ENCODE data around the gene OSBPL6. TPM values are rescaled to one million over a fixed set of nuclear protein-coding genes. Genes with fewer than 3 reads are reported as not detected.

OSBPL6 gene
- total RNA-seq, 1 donor from 2014 or later = 6.9 TPM

DNA sequence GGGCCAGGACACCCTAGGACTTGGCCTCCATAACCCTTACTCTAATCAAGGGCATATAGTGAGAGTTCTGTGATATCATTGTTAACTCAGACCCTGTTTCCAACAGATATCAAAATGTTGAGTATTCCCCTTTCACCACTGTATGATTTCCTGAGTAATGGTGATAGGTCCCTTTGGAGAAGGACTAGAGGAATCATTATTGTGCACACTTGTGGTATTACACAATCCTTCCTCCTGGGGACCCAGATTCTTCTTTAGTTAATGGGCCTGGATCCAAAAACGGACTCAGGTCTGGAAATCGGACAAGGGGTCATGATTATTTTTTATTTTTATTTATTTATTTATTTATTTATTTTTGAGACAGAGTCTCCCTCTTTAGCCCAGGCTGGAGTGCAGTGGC lies 233.1 kb downstream of the OSBPL6 start:
- peaks cover 55% of the 10 kb centered on the region for H3K36me3 Mint-ChIP-seq
- TF ChIP-seq, protein P1, sequence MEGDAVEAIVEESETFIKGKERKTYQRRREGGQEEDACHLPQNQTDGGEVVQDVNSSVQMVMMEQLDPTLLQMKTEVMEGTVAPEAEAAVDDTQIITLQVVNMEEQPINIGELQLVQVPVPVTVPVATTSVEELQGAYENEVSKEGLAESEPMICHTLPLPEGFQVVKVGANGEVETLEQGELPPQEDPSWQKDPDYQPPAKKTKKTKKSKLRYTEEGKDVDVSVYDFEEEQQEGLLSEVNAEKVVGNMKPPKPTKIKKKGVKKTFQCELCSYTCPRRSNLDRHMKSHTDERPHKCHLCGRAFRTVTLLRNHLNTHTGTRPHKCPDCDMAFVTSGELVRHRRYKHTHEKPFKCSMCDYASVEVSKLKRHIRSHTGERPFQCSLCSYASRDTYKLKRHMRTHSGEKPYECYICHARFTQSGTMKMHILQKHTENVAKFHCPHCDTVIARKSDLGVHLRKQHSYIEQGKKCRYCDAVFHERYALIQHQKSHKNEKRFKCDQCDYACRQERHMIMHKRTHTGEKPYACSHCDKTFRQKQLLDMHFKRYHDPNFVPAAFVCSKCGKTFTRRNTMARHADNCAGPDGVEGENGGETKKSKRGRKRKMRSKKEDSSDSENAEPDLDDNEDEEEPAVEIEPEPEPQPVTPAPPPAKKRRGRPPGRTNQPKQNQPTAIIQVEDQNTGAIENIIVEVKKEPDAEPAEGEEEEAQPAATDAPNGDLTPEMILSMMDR (conservative IDR thresholded peaks at IDR 0.05) = no peak
- H3K27me3 Mint-ChIP-seq = no peaks in the 10 kb centered on the region
- no peak for DNase-seq (ENCODE audit: extremely low spot score, unreplicated experiment)
- H3K4me1 Mint-ChIP-seq (ENCODE audit: unreplicated experiment) = no peaks in the 10 kb centered on the region
- no peak overlapping the region for H3K27ac Mint-ChIP-seq
- peaks cover 11% of the 10 kb centered on the region for H3K9me3 Mint-ChIP-seq
- no peak overlapping the region for H3K4me3 Mint-ChIP-seq

DNA sequence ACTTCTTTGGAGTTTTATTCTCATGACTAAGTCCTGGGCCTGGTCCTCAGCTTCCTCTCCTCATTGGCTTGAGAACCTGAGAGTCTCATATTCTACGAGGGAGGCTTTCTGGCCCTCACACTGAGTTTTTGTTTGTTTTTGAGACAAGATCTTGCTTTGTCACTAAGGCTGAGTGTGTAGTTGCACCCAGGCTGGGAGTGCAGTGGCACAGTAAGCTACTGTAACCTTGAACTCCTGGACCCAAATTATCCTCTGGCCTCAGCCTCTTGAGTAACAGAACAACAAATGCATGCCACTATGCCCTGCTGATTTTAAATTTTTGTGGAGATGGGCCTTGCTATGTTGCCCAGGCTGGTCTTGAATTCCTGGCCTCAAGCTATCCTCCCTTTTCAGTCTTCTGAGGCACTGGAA lies 234.1 kb downstream of the OSBPL6 start:
- H3K36me3 Mint-ChIP-seq = peaks cover 53% of the 10 kb centered on the region
- no peaks in the 10 kb centered on the region for H3K27me3 Mint-ChIP-seq
- no peak overlapping the region for H3K27ac Mint-ChIP-seq
- TF ChIP-seq, protein P1 (conservative IDR thresholded peaks at IDR 0.05) = no peak
- no peak overlapping the region for H3K4me3 Mint-ChIP-seq
- DNase-seq (ENCODE audit: extremely low spot score, unreplicated experiment) = no peak
- H3K9me3 Mint-ChIP-seq = peaks cover 11% of the 10 kb centered on the region
- H3K4me1 Mint-ChIP-seq (ENCODE audit: unreplicated experiment) = no peaks in the 10 kb centered on the region

DNA sequence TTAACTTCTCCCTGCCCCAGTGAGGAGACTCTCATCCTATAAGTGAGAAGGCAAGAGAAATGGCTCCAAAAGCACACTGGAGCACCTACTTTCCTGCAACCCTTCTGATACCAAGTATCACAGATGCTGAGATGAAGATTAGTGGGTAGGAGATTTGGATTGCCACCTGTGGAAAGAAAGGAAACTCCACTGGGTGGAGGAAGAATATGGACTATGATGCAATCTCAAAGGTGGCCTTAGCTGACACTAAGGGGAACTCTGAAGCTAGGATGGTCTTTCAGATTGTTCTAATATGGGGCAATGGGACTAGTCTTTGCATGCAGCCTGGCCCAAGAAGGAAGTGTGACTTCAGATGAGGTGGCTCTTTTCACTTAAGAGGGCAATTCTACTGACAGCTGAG lies 235.0 kb downstream of the OSBPL6 start:
- Mint-ChIP-seq H3K4me3 (no peak overlapping the region), H3K27ac (no peak overlapping the region), H3K36me3 (peaks cover 52% of the 10 kb centered on the region), H3K27me3 (no peaks in the 10 kb centered on the region), H3K4me1 (ENCODE audit: unreplicated experiment) (no peaks in the 10 kb centered on the region), H3K9me3 (peaks cover 11% of the 10 kb centered on the region)
- no peak for DNase-seq (ENCODE audit: extremely low spot score, unreplicated experiment)
- TF ChIP-seq, protein P1 (conservative IDR thresholded peaks at IDR 0.05) = no peak

- no peaks in the 10 kb centered on the region for H3K27me3 Mint-ChIP-seq
- no peak overlapping the region for H3K27ac Mint-ChIP-seq
- peaks cover 31% of the 10 kb centered on the region for H3K36me3 Mint-ChIP-seq
- DNase-seq (ENCODE audit: extremely low spot score, unreplicated experiment) = no peak
- no peaks in the 10 kb centered on the region for H3K4me1 Mint-ChIP-seq (ENCODE audit: unreplicated experiment)
- no peak overlapping the region for H3K4me3 Mint-ChIP-seq
- no peaks in the 10 kb centered on the region for H3K9me3 Mint-ChIP-seq
- TF ChIP-seq, protein P1 (conservative IDR thresholded peaks at IDR 0.05) = no peak
These were observed 242.3 kb downstream of the OSBPL6 start for GRCh38 chr2:178436662-178437061.

DNA sequence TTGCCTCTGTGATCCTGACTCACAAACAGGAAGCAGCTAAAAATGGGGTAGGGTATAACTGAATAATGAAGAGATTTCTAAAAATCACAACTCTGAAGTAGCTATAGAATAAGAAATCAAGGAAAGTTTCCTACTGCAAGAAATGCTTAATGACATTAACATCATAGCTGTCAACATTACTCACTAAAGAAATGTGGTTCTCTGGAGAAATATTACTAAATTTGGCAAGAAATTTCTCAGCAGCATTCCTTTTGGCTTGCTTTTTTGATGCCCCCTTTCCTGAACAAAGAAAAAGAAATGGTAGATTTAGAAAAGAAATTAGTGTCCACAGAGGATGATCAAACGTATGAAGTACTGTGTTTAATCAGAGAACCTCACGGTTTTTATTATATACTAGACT lies 247.1 kb downstream of the OSBPL6 start:
- no peaks in the 10 kb centered on the region for H3K27me3 Mint-ChIP-seq
- no peaks in the 10 kb centered on the region for H3K4me1 Mint-ChIP-seq (ENCODE audit: unreplicated experiment)
- H3K4me3 Mint-ChIP-seq = no peak overlapping the region
- DNase-seq (ENCODE audit: extremely low spot score, unreplicated experiment) = no peak
- H3K36me3 Mint-ChIP-seq = peaks cover 37% of the 10 kb centered on the region
- TF ChIP-seq, protein P1 (conservative IDR thresholded peaks at IDR 0.05) = no peak
- no peak overlapping the region for H3K27ac Mint-ChIP-seq
- H3K9me3 Mint-ChIP-seq = no peaks in the 10 kb centered on the region
